GM12865 (cell line): ENCODE measurements around the gene SULT4A1.

Source experiments
- DNase-seq: peaks from one replicate; pipeline ENCODE4 v3.0.0; 2010; ENCODE audit warnings: low read depth
- H3K4me3 ChIP-seq: 2 replicates; pipeline ENCODE4 v1.5.1; 2011; ENCODE audit warnings: mild to moderate bottlenecking, low read depth, low read length, control low read depth
- CTCF ChIP-seq: IDR thresholded peaks from 2 replicates; pipeline ENCODE4 v1.5.1; 2011; ENCODE audit warnings: low read length, control low read depth, low read depth, inconsistent platforms; ENCODE audit not compliant: insufficient read depth; ENCODE audit errors: missing control alignments

The SULT4A1 gene

GRCh38 chr22:43892183-43892894 is 30.0 kb upstream of the SULT4A1 start:
- H3K4me3 ChIP-seq = no peak overlapping the region
- no peak for DNase-seq
- no peak for TF ChIP-seq CTCF

GRCh38 chr22:43891360-43892182 is 29.3 kb upstream of the SULT4A1 start, which contains the start of gene PNPLA5:
PNPLA5 (minus strand) TSS chr22:43892013; CDS start chr22:43891880, 133 bp downstream.
- TF ChIP-seq CTCF = no peak
- H3K4me3 ChIP-seq = no peak within 1 kb of the TSS
- DNase-seq = no peak

- no peak for DNase-seq
- no peak for TF ChIP-seq CTCF
- no peak overlapping the region for H3K4me3 ChIP-seq
Observed at GRCh38 chr22:43890901-43891331, 28.6 kb upstream of the SULT4A1 start.

- no peak for DNase-seq
- no peak overlapping the region for H3K4me3 ChIP-seq
- no peak for TF ChIP-seq CTCF
Observed at GRCh38 chr22:43889860-43890253, 27.5 kb upstream of the SULT4A1 start.

GRCh38 chr22:43889201-43889859 is 27.0 kb upstream of the SULT4A1 start:
- TF ChIP-seq CTCF = no peak
- no peak overlapping the region for H3K4me3 ChIP-seq
- no peak for DNase-seq

- no peak for DNase-seq
- no peak overlapping the region for H3K4me3 ChIP-seq
- TF ChIP-seq CTCF = no peak
Observed at GRCh38 chr22:43888740-43889139, 26.4 kb upstream of the SULT4A1 start.
